Measurements from ENCODE around the gene TEX19. TPM values are rescaled to one million over a fixed set of nuclear protein-coding genes. Genes with fewer than 3 reads are reported as not detected.

Gene TEX19
- total RNA-seq, 2 donors from 2014 or later, result not detected

DNA sequence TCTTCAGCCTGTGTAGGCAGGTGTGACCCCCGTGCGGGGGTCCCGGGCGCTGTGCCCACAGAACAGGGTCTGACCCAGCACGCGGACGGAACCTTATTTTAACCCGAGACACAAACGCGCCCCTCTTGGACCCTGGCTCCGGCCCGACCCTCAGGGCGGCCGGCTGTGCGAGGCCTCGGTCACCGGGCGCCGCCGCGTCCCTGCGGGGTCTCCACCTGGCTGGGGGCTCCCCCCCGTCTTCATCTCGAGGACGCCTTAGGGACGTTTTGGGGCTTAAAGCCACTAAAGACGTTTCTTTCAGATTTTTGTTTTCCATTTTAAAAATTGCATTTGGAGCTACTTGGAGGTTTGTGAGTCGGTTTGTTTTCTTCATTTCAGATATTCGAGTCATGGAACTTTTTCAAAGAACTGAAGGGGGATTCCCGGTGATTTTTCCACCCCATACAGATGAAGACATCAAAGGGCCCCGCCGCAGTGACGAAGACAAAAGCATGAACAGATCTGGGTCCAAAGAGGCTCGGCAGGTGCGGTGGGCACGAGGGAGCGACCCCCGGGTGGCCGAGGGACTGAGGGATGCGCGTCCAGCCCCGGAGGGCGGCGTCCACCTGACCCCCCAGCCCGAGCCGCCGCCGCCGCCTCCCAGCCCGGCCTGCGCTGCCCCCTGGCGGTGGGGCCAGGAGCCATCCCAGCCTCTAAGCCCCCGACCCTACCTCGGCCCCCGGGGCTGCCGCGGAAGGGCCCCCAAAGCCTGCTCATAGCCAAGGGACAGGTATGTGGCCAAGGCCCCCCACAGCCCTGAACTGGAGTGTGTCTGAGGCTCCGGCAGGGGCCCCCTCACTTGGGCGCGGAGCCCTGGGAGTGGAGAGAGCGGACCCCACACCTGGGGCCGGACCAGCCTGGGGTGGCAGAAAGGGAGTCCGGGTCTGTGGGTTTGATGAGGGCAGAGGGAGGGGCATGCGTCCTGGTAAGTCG, 37.8 kb upstream of the TEX19 start:
- DNase-seq (ENCODE audit: low spot score), result no peak
- Histone ChIP-seq H3K9me3 (no peaks in the 10 kb centered on the region), H3K27me3 (no peaks in the 10 kb centered on the region), H3K36me3 (no peaks in the 10 kb centered on the region), H3K27ac (no peak overlapping the region), H3K4me1 (peaks cover 0 to 9% of the 10 kb centered on the region in 2 donors), H3K4me3 (no peak overlapping the region)
- peak; percentile 86 to 99 for TF ChIP-seq CTCF (IDR thresholded peaks at IDR 0.05)

DNA sequence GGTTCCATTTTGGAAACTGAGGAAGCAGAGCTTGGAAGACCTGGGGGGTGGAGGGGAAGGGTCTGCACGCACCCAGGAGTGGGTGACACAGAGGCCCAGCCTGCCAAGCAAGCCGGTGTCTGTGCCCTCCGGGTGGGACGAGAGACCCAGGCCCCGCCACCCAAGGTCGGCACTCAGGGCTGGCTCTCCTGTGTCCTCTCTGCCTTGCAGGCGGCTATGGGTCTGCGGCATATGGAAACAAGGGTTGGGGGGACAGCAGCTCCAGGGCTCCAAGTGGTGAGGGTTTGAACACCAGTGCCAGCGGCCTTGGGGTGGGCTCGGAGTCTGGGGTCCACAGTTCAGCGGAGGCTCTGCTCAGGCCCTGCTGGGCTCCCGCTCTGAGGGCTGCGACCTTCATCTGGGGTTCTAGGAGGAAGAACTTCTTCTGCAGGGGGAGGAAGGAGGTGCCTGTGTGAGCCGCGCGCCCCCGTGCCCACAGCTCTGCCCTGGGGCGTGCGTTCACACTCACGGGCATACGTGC, 37.0 kb upstream of the TEX19 start:
- H3K27ac ChIP-seq, result no peak overlapping the region
- no peaks in the 10 kb centered on the region for H3K36me3 ChIP-seq
- no peak for DNase-seq (ENCODE audit: low spot score)
- peaks cover 0 to 8% of the 10 kb centered on the region in 2 donors for H3K4me1 ChIP-seq
- TF ChIP-seq CTCF (IDR thresholded peaks at IDR 0.05), result no peak
- H3K4me3 ChIP-seq, result no peak overlapping the region
- H3K27me3 ChIP-seq, result no peaks in the 10 kb centered on the region
- no peaks in the 10 kb centered on the region for H3K9me3 ChIP-seq

- no peak for DNase-seq (ENCODE audit: low spot score)
- Histone ChIP-seq H3K27ac (no peak overlapping the region), H3K9me3 (no peaks in the 10 kb centered on the region), H3K27me3 (no peaks in the 10 kb centered on the region), H3K36me3 (no peaks in the 10 kb centered on the region), H3K4me3 (no peak overlapping the region), H3K4me1 (peaks cover 0 to 8% of the 10 kb centered on the region in 2 donors)
- no peak for TF ChIP-seq CTCF (IDR thresholded peaks at IDR 0.05)
These were observed 36.3 kb upstream of the TEX19 start for GRCh38 chr17:82322526-82323453.

GRCh38 chr17:82323514-82324234, 35.4 kb upstream of the TEX19 start:
- no peak for DNase-seq (ENCODE audit: low spot score)
- Histone ChIP-seq H3K4me1 (peaks cover 0 to 8% of the 10 kb centered on the region in 2 donors), H3K9me3 (no peaks in the 10 kb centered on the region), H3K36me3 (no peaks in the 10 kb centered on the region), H3K4me3 (no peak overlapping the region), H3K27ac (no peak overlapping the region), H3K27me3 (no peaks in the 10 kb centered on the region)
- no peak for TF ChIP-seq CTCF (IDR thresholded peaks at IDR 0.05)
